Superior temporal gyrus (tissue), 1 donor: ENCODE results near the gene AGK.
"Not testable (repeated sequence)": the region's sequence is repeated elsewhere in the genome, so short reads cannot be mapped to it uniquely, and the experiment has no call there.

Experiments
- DNase-seq: peaks from one replicate; pipeline ENCODE4 v3.0.0-alpha.2; 2016; ENCODE audit errors: extremely low spot score

AGK gene

GRCh38 chr7:141551782-141552181 lies 572 bp downstream of the AGK start:
- no peak for DNase-seq

DNA sequence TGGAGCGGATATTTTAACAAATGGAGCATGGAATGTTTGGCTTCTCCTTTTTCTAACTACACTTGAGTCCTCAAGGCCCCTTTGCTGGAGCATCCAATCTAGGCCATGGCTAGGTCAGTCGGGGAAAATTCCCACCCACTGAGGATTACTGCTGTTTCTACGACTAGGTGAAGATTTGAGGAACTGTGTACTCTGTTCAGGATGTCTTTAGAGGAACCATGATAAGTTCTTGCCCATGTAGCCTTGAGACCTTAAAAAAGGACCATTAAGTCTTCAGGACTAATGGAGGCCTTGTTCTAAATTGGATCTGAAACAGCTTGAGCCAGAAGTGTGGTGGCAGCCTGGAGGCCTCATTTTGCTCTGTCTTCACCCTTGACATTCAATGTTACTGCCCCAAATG lies 6.2 kb downstream of the AGK start:
- DNase-seq, result no peak

GRCh38 chr7:141557831-141558531 lies 6.8 kb downstream of the AGK start:
- DNase-seq, result not testable (repeated sequence)

- DNase-seq, result no peak
These were observed 7.5 kb downstream of the AGK start for GRCh38 chr7:141558544-141559183.

DNA sequence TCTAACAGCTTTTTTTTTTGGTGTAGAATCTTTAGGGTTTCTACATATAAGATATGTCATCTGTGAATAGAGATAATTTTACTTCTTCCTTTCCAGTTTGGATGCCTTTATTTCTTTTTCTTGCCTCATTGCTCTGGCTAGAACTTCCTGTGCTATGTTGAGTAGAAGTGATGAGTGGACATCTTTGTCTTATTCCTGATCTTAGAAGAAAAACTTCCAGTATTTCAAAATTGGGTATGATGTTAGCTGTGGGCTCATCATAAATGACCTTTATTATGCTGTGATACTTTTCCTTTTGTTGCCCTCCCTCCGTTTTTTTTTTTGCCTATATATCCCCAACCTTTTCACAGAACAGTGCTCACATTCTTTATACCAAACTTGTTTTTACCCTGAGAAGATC lies 8.8 kb downstream of the AGK start:
- no peak for DNase-seq

GRCh38 chr7:141562036-141562435 lies 10.8 kb downstream of the AGK start:
- no peak for DNase-seq

DNA sequence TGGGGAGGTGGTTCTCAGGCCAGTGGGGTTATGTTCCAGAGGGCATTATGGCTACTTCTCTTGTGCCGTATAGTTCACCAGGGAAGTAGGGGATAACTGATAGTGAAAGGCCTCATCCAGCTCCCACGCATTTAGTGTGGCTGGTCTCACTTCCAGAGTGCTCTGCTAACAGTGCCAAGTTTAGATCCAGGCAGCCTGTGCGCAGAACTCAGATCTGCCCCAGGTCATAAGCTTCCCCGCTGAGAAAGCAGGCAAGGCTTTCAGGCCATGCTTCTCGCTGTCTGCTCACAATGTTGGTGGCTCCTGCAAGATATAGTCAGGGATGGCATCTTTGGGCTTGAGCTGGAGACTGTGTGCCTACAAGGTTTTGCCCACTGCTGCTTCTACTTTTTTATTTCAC lies 11.3 kb downstream of the AGK start:
- no peak for DNase-seq

DNA sequence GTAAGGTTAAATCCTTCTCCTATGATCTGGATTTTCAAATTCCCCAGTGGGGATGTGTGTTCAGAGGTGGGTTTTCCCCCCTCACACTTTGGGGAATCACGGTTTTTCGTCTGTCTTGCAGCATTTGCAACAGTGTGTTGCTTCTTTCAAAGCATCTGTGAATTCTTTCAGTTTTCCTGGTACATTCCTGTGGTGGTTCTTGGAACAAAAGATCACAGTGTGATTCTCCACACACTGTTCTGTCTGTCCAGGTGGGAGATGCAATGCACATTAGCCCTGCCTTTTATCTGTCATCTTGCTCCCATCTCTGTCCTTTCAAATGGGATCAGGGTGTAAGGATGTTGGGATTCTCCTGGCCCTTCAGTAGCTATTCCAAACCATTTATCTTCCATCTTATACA lies 11.8 kb downstream of the AGK start:
- DNase-seq, result no peak

DNA sequence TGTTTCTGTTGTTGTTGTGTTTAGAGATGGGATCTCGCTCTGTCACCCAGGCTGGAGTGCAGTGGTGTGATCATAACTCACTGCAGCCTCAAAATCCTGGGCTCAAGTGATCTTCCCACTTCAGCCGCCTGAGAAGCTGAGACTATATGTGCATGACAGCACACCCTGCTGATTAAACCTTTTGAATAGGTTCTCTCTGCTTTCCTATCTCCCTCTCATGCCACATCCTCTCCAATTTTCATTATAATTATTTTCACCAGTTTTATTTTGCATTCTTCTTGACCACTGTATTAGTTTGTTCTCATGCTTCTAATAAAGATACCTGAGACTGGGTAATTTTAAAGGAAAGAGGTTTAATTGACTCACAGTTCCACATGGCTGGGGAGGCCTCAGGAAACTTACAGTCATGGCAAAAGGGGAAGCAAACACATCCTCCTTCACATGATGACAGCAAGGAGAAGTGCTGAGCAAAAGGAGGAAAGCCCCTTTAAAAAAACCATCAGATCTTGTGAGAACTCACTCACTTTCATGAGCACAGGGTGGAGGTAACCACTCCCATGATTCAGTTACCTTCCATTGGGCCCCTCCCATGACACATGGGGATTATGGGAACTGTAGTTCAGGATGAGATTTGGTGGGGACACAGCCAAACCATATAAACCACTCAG lies 12.9 kb downstream of the AGK start:
- no peak for DNase-seq

- DNase-seq, result no peak
These were observed 16.2 kb downstream of the AGK start for GRCh38 chr7:141567432-141567831.

GRCh38 chr7:141568227-141568626 lies 17.0 kb downstream of the AGK start:
- no peak for DNase-seq

DNA sequence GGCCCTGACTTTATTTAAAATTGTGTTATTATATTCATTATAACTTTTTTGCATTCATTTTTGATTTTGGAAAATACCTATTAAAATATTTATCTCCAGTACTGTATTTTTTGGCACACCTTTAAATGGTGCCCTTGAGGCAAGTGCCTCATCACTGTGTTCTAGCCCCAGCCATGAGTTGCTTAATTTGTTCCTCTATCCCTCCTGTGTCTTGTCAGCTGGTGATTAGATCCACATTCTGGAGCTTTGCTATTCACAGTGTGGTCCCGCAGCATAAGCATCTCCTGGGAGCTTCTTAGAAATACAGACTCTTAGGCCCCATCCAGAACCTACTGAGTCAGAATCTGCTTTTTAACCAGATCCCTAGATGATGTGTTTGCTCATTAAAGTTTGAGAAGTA lies 19.8 kb downstream of the AGK start:
- no peak for DNase-seq

- DNase-seq, result no peak
These were observed 21.0 kb downstream of the AGK start for GRCh38 chr7:141572175-141572574.

- DNase-seq, result no peak
These were observed 22.3 kb downstream of the AGK start for GRCh38 chr7:141573511-141573910.

DNA sequence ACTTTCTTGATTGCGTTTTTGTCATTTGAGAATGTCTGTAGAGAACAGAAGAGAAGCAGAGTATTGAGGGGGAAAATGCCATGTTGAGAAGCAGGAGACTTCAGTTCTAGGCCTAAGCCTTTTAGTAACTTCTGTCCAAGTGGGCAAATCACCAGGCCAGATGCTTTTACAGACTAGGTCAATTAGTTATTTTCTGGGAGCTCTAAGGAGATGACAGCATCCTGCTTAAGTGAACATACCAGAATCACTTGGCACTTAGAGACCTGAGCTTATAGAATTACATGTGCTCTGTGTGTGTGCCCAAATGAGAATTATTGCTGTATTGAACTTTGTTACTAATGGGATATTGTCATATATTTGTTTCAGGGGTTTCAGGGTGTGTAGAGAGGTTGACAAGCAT lies 24.0 kb downstream of the AGK start:
- no peak for DNase-seq

DNA sequence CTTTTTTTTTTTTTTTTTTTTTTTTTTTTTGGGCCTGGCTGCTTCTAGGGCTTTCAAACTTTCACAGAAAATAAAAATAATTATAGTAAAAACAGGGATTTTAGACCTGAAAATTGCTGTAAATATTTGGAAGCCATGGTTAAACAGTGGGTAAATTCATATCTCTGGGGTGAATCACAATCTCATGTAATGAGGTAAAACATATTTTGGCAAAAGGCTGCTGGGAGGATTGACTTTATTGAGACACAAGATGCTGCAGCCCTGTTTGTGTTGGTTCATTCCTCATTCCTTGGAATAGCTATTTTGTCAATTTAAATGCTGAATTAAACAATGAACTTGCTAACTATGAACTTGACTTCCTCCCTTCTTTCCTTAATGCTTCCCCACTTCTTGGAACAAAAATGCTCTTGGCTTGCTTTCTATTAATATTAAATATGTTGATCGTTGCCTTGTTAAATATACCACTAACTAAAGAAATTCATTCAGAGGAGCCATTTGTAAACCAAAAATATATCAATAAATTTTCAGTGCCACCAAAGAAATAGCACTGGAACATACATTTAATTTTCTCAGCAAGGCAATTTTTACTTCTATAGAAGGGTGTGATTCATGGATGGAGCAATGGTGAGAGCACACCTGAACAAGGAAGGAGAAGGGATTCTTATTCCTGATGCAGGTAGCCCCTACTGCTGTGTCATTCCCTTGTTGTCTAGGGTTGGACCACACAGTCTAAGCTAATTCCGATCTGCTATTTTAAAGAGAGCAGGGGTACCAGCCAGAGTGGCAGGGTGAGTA lies 24.6 kb downstream of the AGK start:
- DNase-seq, result no peak

DNA sequence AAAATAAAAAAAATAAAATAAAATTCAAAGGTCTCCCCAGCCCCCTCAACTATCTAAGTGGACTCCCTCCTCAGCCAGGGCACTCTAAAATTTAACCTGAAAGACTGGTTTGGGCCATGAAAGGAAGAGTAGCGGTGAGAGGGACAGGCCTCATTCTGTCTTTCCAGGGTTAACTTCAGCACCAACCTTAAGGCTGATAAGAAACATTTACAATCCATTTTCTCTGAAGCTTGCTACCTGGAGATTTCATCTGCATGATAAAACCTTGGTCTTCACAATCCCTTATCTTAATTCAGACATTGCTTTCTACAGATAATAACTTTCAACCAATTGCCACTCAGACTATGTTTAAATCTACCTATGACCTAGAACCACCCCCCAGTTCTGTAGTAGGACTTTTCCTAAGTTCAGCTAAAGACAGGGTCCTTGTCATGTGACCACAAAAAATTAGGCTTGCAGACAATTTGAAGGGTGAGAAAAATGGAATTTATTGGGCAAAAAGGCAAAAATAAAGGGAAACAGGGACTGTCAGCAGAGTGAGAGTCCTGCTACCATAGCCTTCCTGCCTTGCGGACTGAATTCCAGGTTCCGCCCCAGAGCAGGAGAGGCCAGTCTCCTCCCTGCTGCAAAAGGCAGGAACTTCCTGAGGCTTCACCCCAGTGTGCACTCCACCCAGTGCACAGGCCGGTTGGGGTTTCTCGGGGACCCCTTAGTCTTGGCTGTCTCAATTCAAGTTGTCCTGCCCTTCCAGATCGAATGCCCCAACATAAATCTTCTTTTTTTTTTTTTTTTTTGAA lies 26.0 kb downstream of the AGK start:
- DNase-seq, result no peak

GRCh38 chr7:141579953-141580352 lies 28.7 kb downstream of the AGK start:
- DNase-seq, result not testable (repeated sequence)

- not testable (repeated sequence) for DNase-seq
These were observed 30.9 kb downstream of the AGK start for GRCh38 chr7:141582063-141582462.

- DNase-seq, result no peak
These were observed 33.7 kb downstream of the AGK start for GRCh38 chr7:141584935-141585334.
